Tibial nerve (tissue), 3 donors: Measurements from ENCODE around the gene RRM2.

ENCODE experiments used
- POLR2A ChIP-seq, 2 donors: fragments of 450-650 bp; IDR thresholded peaks; one replicate each; pipeline ENCODE4 v1.6.1; 2017; ENCODE audit warnings: antibody characterized with exemption in 2 of 2, mild to moderate bottlenecking in 2 of 2, moderate library complexity in 2 of 2
- TF ChIP-seq, protein P1 (sequence below), 5 experiments: fragments of 200-600 bp in 3 of 5; fragments of 450-650 bp in 2 of 5; sonication (generic) in 3 of 5; IDR thresholded peaks; one replicate each; pipeline ENCODE4 v1.5.1; 2016 to 2019; ENCODE audit warnings: antibody characterized with exemption in 5 of 5, mild to moderate bottlenecking in 3 of 5, moderate library complexity in 2 of 5

GRCh38 chr2:10140841-10141610 lies 18.5 kb downstream of the RRM2 start:
- no peak for TF ChIP-seq POLR2A (IDR thresholded peaks at IDR 0.05)
- TF ChIP-seq, protein P1, sequence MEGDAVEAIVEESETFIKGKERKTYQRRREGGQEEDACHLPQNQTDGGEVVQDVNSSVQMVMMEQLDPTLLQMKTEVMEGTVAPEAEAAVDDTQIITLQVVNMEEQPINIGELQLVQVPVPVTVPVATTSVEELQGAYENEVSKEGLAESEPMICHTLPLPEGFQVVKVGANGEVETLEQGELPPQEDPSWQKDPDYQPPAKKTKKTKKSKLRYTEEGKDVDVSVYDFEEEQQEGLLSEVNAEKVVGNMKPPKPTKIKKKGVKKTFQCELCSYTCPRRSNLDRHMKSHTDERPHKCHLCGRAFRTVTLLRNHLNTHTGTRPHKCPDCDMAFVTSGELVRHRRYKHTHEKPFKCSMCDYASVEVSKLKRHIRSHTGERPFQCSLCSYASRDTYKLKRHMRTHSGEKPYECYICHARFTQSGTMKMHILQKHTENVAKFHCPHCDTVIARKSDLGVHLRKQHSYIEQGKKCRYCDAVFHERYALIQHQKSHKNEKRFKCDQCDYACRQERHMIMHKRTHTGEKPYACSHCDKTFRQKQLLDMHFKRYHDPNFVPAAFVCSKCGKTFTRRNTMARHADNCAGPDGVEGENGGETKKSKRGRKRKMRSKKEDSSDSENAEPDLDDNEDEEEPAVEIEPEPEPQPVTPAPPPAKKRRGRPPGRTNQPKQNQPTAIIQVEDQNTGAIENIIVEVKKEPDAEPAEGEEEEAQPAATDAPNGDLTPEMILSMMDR (IDR thresholded peaks at IDR 0.05): no peak
